Naive B cell (primary cell): ENCODE data around the gene PTPN7. TPM values are rescaled to one million over a fixed set of nuclear protein-coding genes. Genes with fewer than 3 reads are reported as not detected.

Source experiments
- ATAC-seq, 2 donors: fragments of 150-1000 bp; cut with Tn5 transposase; 2 replicates each; pipeline ENCODE4 v1.10.0; 2021; ENCODE audit warnings: low read depth in 2 of 2, mild to moderate bottlenecking in 2 of 2, moderate library complexity in 2 of 2
- DNase-seq: peaks from one replicate; pipeline ENCODE4 v3.0.0; 2022
- H3K27ac Mint-ChIP-seq, 6 donors: one replicate each; pipeline ENCODE4 v1.8.0; 2020 to 2022; ENCODE audit warnings: mild to moderate bottlenecking in 6 of 6, mixed read lengths in 6 of 6, moderate library complexity in 5 of 6, inconsistent platforms in 2 of 6
- H3K27me3 Mint-ChIP-seq, 3 donors: one replicate each; pipeline ENCODE4 v1.8.0; 2021 to 2022; ENCODE audit warnings: mixed read lengths in 3 of 3, mild to moderate bottlenecking in 1 of 3
- H3K36me3 Mint-ChIP-seq, 2 donors: one replicate each; pipeline ENCODE4 v1.8.0; 2020 to 2022; ENCODE audit warnings: mixed read lengths in 2 of 2, inconsistent platforms in 1 of 2, mild to moderate bottlenecking in 1 of 2
- H3K4me1 Mint-ChIP-seq, 3 donors: one replicate each; pipeline ENCODE4 v1.8.0; 2020 to 2022; ENCODE audit warnings: mixed read lengths in 3 of 3, inconsistent platforms in 1 of 3, mild to moderate bottlenecking in 1 of 3, moderate library complexity in 1 of 3
- H3K4me3 Mint-ChIP-seq, 8 donors: one replicate each; pipeline ENCODE4 v1.8.0; 2020 to 2022; ENCODE audit warnings: mild to moderate bottlenecking in 8 of 8, mixed read lengths in 8 of 8, moderate library complexity in 8 of 8, inconsistent platforms in 2 of 8
- H3K9me3 Mint-ChIP-seq, 7 donors: one replicate each; pipeline ENCODE4 v1.8.0; 2020 to 2022; ENCODE audit warnings: mixed read lengths in 7 of 7, mild to moderate bottlenecking in 5 of 7, inconsistent platforms in 2 of 7, moderate library complexity in 1 of 7
- polyA plus RNA-seq, 6 donors: library from polyadenylated mRNA; unstranded; fragments of 300-500 nt; fragmentation: Illumina TruSeq; gene quantifications; one replicate each; pipeline ENCODE4 v1.2.3, GENCODE V29; 2021; ENCODE audit warnings: low read depth in 6 of 6

The PTPN7 gene
- polyA plus RNA-seq, 6 donors from 2014 or later: 19.0 to 41.5 (median 22.9) TPM

- Mint-ChIP-seq H3K4me1 (peaks cover 7 to 14% (median 8%) of the 10 kb centered on the region in 3 donors), H3K4me3 (no peak overlapping the region), H3K27me3 (no peaks in the 10 kb centered on the region), H3K36me3 (peaks cover 0 to 7% of the 10 kb centered on the region in 2 donors), H3K27ac (peak overlapping the region in 1 of 6 donors; percentile 15), H3K9me3 (no peaks in the 10 kb centered on the region)
- ATAC-seq: no peak
- DNase-seq: no peak
Observed at GRCh38 chr1:202134645-202135172, 25.7 kb downstream of the PTPN7 start.

GRCh38 chr1:202133989-202134388, 26.4 kb downstream of the PTPN7 start:
- Mint-ChIP-seq H3K36me3 (peaks cover 0 to 7% of the 10 kb centered on the region in 2 donors), H3K27me3 (no peaks in the 10 kb centered on the region), H3K9me3 (no peaks in the 10 kb centered on the region), H3K4me1 (peaks cover 8 to 12% (median 11%) of the 10 kb centered on the region in 3 donors), H3K27ac (peak overlapping the region in 1 of 6 donors; percentile 54), H3K4me3 (no peak overlapping the region)
- DNase-seq (no peak), ATAC-seq (no peak)

DNA sequence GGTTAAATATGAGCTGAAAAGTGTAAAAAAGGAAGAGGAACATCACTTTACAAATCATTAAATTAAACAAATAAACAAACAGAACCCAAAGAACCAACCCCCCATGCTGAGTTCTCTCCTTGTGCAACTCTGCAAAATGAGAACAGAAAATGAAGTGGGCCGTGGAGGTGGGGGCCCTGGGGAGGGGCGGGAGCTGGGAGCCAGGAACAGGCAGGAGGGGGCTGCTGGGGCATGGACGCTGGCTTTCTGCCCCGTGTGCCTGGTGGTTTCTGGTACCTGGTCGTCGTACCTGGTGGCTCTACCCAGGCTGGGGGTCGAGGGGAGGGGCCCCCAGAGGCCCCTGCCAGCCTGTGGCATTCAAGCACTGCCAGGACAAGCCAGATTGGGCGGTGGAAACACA, 26.9 kb downstream of the PTPN7 start:
- Mint-ChIP-seq H3K4me1 (peaks cover 8 to 11% (median 9%) of the 10 kb centered on the region in 3 donors), H3K9me3 (no peaks in the 10 kb centered on the region), H3K27ac (peak overlapping the region in 1 of 6 donors; percentile 54), H3K4me3 (no peak overlapping the region), H3K27me3 (no peaks in the 10 kb centered on the region), H3K36me3 (peaks cover 0 to 7% of the 10 kb centered on the region in 2 donors)
- DNase-seq: no peak
- ATAC-seq: no peak

GRCh38 chr1:202133001-202133400, 27.4 kb downstream of the PTPN7 start:
- no peaks in the 10 kb centered on the region for H3K9me3 Mint-ChIP-seq
- H3K4me3 Mint-ChIP-seq: no peak overlapping the region
- peaks cover 3 to 7% (median 4%) of the 10 kb centered on the region in 3 donors for H3K4me1 Mint-ChIP-seq
- ATAC-seq: no peak
- no peak for DNase-seq
- H3K27me3 Mint-ChIP-seq: no peaks in the 10 kb centered on the region
- H3K36me3 Mint-ChIP-seq: peaks cover 0 to 2% of the 10 kb centered on the region in 2 donors
- H3K27ac Mint-ChIP-seq: no peak overlapping the region

GRCh38 chr1:202131956-202132821, 28.2 kb downstream of the PTPN7 start:
- DNase-seq: no peak
- Mint-ChIP-seq H3K27ac (no peak overlapping the region), H3K4me1 (peaks cover 0 to 4% (median 3%) of the 10 kb centered on the region in 3 donors), H3K4me3 (no peak overlapping the region), H3K9me3 (no peaks in the 10 kb centered on the region), H3K36me3 (no peaks in the 10 kb centered on the region), H3K27me3 (peaks cover 0 to 7% (median 7%) of the 10 kb centered on the region in 3 donors)
- ATAC-seq: no peak

- Mint-ChIP-seq H3K27ac (peak overlapping the region in 1 of 6 donors; percentile 60), H3K4me1 (peaks cover 0 to 4% (median 3%) of the 10 kb centered on the region in 3 donors), H3K9me3 (no peaks in the 10 kb centered on the region), H3K36me3 (no peaks in the 10 kb centered on the region), H3K27me3 (peaks cover 0 to 19% (median 19%) of the 10 kb centered on the region in 3 donors), H3K4me3 (no peak overlapping the region)
- no peak for DNase-seq
- ATAC-seq: no peak
Observed at GRCh38 chr1:202130816-202131522, 29.4 kb downstream of the PTPN7 start.

- DNase-seq: no peak
- Mint-ChIP-seq H3K27ac (no peak overlapping the region), H3K27me3 (peaks cover 1 to 26% (median 24%) of the 10 kb centered on the region in 3 donors), H3K36me3 (no peaks in the 10 kb centered on the region), H3K4me1 (peaks cover 0 to 4% (median 3%) of the 10 kb centered on the region in 3 donors), H3K4me3 (no peak overlapping the region), H3K9me3 (no peaks in the 10 kb centered on the region)
- ATAC-seq: no peak
Observed at GRCh38 chr1:202130297-202130721, 30.1 kb downstream of the PTPN7 start.

DNA sequence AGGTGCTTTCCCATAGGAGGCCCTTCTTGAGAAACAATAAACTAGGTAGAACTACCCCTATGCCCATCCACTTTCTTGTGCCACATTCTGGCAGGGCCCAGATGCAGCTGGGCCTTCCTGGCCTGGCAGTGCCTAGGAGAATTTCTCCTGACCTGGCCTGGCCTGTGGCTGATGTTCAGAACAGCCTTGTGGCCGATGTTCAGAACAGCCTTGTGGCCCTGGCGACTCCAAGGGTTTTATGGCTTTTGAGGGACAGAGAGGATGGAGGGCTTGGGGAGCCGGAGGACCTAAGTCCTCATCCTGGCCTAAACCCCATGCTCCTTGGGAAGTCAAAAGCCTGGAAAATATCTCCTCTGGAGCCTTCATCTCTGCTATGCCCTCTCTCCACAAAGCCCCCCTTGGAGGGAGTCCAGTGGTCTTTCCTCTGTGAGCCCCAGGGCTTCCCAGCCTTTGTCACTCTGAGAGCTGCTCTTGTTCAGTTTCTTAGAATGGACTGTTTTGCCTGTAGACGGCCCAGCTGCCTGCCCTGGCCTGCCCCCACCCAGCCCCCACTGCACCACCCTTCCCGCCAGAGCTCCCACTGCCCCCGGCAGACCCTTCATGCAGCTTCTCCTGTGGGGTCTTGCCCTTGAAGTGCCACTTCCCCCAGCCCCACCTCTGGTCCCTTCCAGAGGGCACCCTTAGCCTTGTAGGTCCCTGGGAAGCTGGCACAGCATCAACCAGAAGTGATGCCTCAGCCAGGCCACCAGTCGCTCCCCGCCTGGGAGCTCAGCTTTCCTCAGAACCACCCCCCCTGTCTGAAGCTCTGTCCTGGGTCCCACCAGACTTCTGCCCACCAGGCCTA, 30.7 kb downstream of the PTPN7 start:
- ATAC-seq (no peak), DNase-seq (no peak)
- Mint-ChIP-seq H3K4me1 (peaks cover 0 to 4% (median 0%) of the 10 kb centered on the region in 3 donors), H3K36me3 (no peaks in the 10 kb centered on the region), H3K9me3 (no peaks in the 10 kb centered on the region), H3K4me3 (no peak overlapping the region), H3K27me3 (peaks cover 4 to 28% (median 24%) of the 10 kb centered on the region in 3 donors), H3K27ac (peak overlapping the region in 1 of 6 donors; percentile 47)

GRCh38 chr1:202127836-202128622, 32.4 kb downstream of the PTPN7 start:
- Mint-ChIP-seq H3K36me3 (no peaks in the 10 kb centered on the region), H3K4me1 (peaks cover 0 to 4% (median 0%) of the 10 kb centered on the region in 3 donors), H3K27ac (peak overlapping the region in 2 of 6 donors; percentile 56 to 82), H3K4me3 (no peak overlapping the region), H3K9me3 (no peaks in the 10 kb centered on the region), H3K27me3 (peaks cover 8 to 37% (median 36%) of the 10 kb centered on the region in 3 donors)
- no peak for DNase-seq
- no peak for ATAC-seq

DNA sequence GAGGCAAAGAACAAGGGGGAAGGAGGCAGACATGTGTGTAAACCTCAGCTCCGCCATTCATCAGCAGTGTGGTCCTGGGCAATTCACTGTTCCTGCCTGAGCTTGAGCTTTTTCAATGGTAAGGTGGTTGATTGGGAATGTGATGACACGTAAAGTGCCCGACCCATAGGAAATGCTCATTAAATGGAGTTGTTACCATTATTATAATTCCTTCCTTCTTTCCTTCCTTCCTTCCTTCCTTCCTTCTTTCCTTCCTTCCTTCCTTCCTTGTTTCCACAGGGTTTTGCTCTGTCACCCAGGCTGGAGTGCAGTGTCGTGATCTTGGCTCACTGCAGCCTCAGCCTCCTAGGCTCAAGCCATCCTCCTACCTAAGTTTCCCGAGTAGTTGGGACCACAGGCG, 33.3 kb downstream of the PTPN7 start:
- H3K27ac Mint-ChIP-seq: no peak overlapping the region
- no peak for ATAC-seq
- H3K27me3 Mint-ChIP-seq: peaks cover 8 to 38% (median 36%) of the 10 kb centered on the region in 3 donors
- H3K4me1 Mint-ChIP-seq: peaks cover 0 to 4% (median 0%) of the 10 kb centered on the region in 3 donors
- no peaks in the 10 kb centered on the region for H3K9me3 Mint-ChIP-seq
- DNase-seq: no peak
- no peaks in the 10 kb centered on the region for H3K36me3 Mint-ChIP-seq
- no peak overlapping the region for H3K4me3 Mint-ChIP-seq

DNA sequence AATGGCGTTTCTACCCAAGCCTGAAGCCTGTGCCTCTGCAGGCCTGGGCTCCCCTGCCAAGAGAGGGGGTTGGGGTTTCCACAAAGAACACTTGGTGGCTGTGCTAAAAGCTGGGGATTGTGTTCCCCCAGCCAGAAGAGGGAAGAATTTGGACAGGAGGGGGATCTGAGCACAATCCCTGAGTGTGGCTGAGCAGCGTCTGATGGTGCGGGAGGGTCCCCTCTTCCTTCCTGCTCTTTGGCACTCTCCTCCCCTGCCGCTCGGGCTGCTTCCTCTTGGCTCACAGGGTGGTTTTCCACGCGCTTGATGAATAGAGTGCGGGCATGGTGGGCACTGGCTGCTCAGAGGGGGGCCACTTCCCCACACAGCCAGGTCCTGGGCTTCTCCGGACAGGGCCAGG, 34.0 kb downstream of the PTPN7 start:
- H3K27me3 Mint-ChIP-seq: peaks cover 12 to 44% (median 42%) of the 10 kb centered on the region in 3 donors
- ATAC-seq: no peak

DNA sequence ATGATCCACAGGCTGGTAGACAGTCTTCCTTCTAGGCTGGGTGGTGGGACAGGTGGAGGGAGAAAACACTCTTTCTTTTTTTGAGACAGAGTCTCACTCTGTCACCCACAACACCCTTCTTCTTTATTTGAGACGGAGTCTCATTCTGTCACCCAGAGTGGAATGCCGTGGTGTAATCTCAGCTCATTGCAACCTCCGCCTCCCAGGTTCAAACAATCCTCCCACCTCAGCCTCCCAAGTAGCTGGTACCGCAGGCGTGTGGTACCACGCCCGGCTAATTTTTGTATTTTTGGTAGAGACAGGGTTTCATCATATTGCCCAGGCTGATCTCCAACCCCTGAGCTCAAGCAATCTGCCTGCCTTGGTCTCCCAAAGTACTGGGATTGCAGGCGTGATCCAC, 34.8 kb downstream of the PTPN7 start:
- H3K4me3 Mint-ChIP-seq: no peak overlapping the region
- no peaks in the 10 kb centered on the region for H3K36me3 Mint-ChIP-seq
- no peak for DNase-seq
- no peaks in the 10 kb centered on the region for H3K9me3 Mint-ChIP-seq
- peaks cover 0 to 4% (median 0%) of the 10 kb centered on the region in 3 donors for H3K4me1 Mint-ChIP-seq
- H3K27ac Mint-ChIP-seq: no peak overlapping the region
- ATAC-seq: no peak
- peaks cover 15 to 49% (median 47%) of the 10 kb centered on the region in 3 donors for H3K27me3 Mint-ChIP-seq

More for the DNA sequence above, 34.0 kb downstream of the PTPN7 start:
- H3K27ac Mint-ChIP-seq: peak overlapping the region in 1 of 6 donors; percentile 79
- no peaks in the 10 kb centered on the region for H3K36me3 Mint-ChIP-seq
- peaks cover 0 to 4% (median 0%) of the 10 kb centered on the region in 3 donors for H3K4me1 Mint-ChIP-seq
- no peaks in the 10 kb centered on the region for H3K9me3 Mint-ChIP-seq
- H3K4me3 Mint-ChIP-seq: no peak overlapping the region
- no peak for DNase-seq
